HUDEP-2 (cell line): Measurements from ENCODE around the gene MSX1.
A peak's percentile ranks its signal among the peaks of the same experiment; 100 is the strongest.
"Not testable (repeated sequence)": the region's sequence is repeated elsewhere in the genome, so short reads cannot be mapped to it uniquely, and the experiment has no call there.

Source experiments
- DNase-seq, 76 experiments: peaks; one replicate each; lab custom pipeline; 2025; ENCODE audit not compliant: unreplicated experiment in 76 of 76; lab: John Stamatoyannopoulos, UW

Gene MSX1

GRCh38 chr4:4859325-4859798 is at the start of gene MSX1:
MSX1 (plus strand) TSS chr4:4859665; CDS start chr4:4859900, 235 bp downstream.
- peak in 59 of 76 experiments; percentile 2 to 68 (median 40) for DNase-seq

- no peak for DNase-seq
These were observed 49.2 kb upstream of the MSX1 start for GRCh38 chr4:4810092-4810774.

DNA sequence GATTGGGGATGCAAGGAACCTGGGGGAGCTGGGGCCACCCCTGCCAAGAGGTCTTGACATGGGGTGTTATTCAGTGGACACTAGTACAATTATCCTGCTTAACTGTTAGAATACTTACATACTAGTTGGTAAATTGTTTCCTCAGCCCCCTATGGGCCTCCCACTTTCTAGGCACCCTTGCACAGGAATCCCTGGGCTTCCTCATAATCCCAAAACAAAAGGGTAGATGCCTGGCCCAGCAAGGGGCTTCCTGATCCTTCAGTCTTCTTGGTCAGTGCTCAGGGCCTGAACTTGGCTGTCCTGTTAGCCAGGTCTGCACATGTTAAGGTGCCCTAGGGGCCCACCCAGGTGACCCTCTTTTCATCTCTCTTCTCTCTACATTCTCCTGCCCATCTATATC is 48.7 kb upstream of the MSX1 start:
- DNase-seq, result no peak

GRCh38 chr4:4812145-4812794 is 47.2 kb upstream of the MSX1 start:
- DNase-seq, result no peak

DNA sequence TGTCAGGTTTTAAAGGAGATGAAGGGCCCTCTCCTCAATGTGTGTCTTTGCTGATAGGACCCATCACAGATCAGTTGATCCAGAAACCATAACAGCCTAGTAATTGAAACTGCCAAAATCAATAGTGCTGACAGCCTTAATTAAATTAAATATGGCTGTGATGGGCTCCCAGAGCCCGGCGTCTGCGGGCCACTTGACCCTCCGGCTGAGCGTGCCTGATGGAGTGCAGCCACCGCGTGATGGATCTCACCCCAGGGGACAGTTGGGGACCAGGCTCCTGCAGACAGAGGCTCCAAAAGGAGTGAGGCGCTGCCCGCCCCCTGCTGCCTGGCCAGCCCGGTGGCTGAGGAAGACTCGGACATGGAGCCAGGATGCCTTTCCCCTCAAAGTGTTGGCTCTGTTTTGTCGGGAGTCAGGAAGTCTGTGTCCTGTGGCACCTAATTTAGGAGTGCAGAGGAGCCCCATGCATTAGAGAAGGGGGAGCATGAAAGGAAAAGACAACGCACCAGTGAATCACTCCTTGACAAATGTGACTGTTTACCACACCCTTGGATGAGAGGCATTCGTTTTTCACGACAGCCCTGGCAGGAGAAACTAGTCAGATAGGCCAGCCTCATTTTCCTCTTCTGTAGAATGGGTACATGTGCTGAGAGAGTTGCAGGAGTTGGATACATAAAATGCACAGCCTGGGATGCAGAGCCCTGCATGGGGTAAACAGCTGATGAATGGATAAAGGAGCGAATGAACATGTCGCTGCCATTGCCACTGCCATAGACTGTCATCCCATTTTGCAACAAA is 40.9 kb upstream of the MSX1 start:
- no peak for DNase-seq

- no peak for DNase-seq
These were observed 40.3 kb upstream of the MSX1 start for GRCh38 chr4:4819213-4819606.

DNA sequence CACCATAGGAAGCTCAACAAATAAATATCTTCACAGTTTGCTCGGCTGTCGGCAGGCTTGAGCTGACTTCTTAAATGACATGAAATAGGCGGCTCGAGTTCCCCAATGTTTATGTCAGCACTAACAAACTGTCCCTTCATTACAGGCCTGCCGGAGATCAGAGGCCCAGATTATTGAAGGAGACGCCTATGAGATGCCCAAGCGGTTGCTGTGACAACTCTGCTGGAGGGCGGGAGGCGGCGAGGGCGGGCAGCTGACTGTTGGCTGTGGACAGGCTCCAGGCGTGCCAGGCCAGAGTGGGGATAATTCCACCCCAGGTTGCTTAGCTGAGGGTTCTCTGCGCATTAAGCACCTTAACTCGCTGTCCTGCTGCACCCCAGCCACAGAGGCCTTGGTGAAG is 39.2 kb upstream of the MSX1 start:
- DNase-seq, result no peak

DNA sequence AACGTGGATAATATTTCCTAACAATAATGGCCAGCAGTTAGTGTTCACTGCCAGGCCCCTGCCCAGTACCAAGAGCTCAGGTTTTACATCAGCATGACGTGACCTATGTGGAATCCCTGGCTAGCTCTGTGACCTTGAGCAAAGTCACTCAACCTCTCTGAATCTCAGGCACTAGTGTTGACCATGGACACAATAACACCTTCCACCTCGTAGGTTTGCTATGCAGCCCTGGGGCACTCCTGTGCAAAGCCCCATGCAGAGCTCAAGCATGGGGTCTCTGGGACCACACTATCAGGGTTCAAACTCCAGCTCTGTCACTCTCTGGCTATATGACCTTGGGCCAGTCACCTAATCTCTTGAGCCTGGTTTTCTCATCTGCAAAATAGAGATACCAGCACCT is 38.7 kb upstream of the MSX1 start:
- DNase-seq, result no peak

- DNase-seq, result no peak
These were observed 37.9 kb upstream of the MSX1 start for GRCh38 chr4:4821577-4821976.

- not testable (repeated sequence) for DNase-seq
These were observed 37.2 kb upstream of the MSX1 start for GRCh38 chr4:4822286-4822685.

GRCh38 chr4:4823621-4824162 is 35.8 kb upstream of the MSX1 start:
- DNase-seq, result no peak

- DNase-seq, result no peak
These were observed 35.2 kb upstream of the MSX1 start for GRCh38 chr4:4824232-4824631.

DNA sequence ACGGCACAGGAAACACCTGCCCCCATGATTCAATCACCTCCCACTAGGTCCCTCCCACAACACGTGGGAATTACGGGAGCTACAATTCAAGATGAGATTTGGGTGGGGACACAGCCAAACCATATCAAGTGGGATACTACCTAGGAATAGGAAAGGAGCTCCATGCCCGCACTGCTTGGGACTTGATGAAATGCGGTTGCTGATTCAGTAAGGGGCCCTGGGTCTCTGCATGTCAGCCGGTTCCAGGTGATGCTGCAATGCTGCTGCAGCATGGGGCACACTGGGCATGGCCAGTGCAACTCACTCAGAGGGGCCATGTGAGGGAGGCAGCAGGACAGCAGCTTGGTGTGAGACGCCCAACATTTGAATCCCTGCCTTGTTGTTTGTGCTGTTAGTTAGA is 34.0 kb upstream of the MSX1 start:
- DNase-seq, result no peak

DNA sequence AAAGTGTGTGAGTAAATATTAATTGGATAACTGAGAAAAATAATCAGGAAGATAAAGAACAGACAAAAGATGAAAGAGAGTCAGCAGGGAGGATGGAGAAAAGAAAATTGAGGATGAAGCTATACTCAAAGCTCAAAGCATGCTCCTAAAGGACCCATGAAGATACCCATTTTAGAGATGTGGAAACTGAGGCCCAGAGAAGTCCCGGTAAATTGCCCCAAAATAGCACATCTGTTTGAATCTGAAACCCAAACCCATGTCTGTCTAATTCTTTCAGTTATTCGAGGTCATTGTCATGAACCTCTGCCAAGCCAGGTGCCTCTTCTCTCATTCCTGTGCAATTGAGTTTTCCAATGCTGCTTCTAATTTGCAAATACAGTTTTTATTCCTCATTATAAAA is 29.6 kb upstream of the MSX1 start:
- no peak for DNase-seq

GRCh38 chr4:4831266-4831665 is 28.2 kb upstream of the MSX1 start:
- no peak for DNase-seq

- no peak for DNase-seq
These were observed 27.6 kb upstream of the MSX1 start for GRCh38 chr4:4831825-4832224.

DNA sequence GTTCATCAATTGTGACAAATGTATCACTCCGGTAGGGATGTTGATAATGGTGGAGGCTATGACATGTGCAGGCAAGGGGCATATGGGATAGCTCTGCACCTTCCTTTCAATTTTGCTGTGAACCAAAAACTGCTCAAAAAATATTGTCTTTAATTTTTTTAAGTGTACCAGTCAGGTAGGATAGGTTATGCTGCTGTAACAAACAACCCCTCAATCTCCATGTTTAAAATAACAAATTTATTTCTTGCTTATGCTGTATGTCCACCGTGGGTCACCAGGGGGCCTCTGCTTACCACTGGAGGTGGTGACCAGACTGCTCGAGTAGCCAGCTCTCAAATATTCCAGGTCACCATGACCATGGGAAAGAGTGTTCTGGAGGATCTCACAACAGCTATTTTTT is 23.4 kb upstream of the MSX1 start:
- DNase-seq, result no peak

DNA sequence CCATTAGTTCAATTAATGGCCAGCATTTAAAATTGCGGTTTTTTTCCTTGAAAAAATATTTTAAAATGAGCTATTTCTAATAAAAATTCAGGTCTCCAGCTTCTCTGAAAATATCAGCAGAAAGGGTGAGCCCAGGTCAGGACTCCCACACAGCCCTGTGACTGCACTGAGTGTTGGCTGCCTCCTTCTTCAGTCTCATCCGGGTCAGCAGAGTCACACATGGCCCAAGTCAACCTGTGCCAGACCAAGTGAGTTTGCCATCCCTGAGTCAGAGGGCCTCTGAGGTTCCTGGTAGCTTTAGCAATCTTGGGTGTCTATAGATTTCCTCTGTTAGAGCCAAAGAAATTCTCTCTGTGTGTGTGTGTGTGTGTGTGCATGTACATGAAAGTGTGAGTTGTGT is 22.1 kb upstream of the MSX1 start:
- DNase-seq, result no peak

DNA sequence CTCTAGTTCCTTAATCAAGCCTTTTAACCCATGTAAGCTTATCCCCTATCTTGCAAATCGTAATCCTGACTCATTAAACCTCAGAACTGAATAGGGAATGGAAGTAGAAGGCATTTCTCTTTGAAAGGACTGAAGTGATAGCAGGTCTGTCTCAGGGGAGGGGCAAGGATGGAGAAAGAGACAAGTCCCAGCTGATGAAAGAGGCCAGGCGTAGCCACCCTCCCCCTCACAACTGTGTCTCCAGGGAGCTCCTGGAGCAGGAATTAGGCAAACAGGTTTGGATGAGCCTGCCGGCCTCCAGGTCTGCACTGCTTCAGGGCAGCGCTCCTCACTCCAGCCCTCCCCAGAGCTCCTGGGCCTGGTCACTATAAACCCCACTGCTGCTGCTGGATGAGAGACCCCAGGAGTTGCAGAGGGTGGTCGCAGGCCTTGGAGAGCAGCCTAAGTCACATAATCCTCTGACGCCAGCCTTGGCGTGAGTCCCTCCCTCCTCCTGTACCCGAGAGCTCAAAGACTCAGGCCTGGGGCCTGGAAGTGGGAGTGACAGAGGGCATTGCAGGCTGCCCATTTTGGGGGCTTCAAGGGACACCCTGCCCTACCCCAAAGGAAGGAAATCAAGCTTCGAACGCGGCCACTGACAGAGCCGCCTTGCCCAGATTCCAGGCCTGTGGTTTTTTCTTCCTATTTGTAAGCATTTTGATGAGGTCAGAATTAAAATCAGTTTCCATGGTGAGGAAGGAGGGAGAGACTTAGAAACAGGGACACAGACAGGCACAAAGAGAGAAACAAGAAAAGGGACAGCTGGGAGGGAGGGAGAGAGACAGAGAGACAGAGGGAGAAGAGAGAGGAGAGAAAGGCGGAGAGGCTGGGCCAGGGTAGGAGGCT is 21.2 kb upstream of the MSX1 start:
- DNase-seq, result no peak
